ENCODE data around the gene KRT74.

The KRT74 gene

GRCh38 chr12:52573743-52574142 lies at the start of gene KRT74:
Gene KRT74, minus strand, starts transcription at chr12:52573843. Its CDS starts 66 bp downstream, at chr12:52573777.
- no peak for DNase-seq (ENCODE audit: low read depth, low spot score)
- in situ Hi-C loops (cut with HindIII; ENCODE audit: low sequenced_read_pairs), result no loop called here
- H3K4me3 ChIP-seq (ENCODE audit: low read depth, low read length), result no peak within 1 kb of the TSS
- TF ChIP-seq CTCF (IDR thresholded peaks at IDR 0.05; ENCODE audit: low read depth, low read length), result no peak

DNA sequence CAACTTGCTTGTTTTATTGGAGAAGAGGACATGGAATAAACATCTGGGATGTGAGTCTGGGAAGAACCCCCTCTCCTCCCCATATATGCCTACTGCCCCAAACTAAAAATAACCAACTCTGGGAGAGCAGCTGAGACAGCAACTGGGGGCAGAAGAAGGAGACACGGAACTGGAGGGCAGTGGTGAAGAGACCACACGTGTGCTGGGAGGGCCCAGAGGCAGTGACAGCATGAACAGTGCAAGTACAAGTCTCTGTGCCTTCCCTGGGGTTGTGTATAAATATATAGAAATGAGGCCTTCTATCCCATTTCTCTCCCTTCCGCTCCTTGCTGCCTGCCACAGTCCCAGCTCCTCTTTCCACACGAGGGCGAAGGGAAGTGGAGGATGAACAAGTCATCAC lies 48.7 kb upstream of the KRT74 start:
- TF ChIP-seq CTCF (IDR thresholded peaks at IDR 0.05; ENCODE audit: low read depth, low read length), result no peak
- in situ Hi-C loops (cut with HindIII; ENCODE audit: low sequenced_read_pairs), result no loop called here
- DNase-seq (ENCODE audit: low read depth, low spot score), result no peak
- no peak overlapping the region for H3K4me3 ChIP-seq (ENCODE audit: low read depth, low read length)

DNA sequence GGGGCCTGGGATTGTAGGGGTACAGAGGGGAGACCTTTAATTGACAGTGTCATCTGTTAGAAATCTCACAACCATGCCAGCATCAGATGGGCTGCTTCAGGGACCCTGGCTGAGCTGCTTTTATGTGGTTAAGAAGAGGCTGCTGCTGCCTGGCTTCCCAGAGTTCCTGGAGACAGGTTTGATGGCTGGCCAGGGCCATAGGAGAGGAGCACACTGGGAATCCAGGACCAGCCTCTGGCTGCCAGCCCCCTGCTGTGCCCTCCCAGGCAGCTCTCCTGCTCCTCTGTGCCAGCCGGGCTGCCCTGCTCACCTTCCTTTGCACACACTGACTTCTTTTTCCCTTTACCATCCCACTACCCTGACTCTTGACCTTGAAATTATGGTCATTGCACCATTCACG lies 45.2 kb upstream of the KRT74 start:
- H3K4me3 ChIP-seq (ENCODE audit: low read depth, low read length), result no peak overlapping the region
- in situ Hi-C loops (cut with HindIII; ENCODE audit: low sequenced_read_pairs), result no loop called here
- TF ChIP-seq CTCF (IDR thresholded peaks at IDR 0.05; ENCODE audit: low read depth, low read length), result no peak
- DNase-seq (ENCODE audit: low read depth, low spot score), result no peak

DNA sequence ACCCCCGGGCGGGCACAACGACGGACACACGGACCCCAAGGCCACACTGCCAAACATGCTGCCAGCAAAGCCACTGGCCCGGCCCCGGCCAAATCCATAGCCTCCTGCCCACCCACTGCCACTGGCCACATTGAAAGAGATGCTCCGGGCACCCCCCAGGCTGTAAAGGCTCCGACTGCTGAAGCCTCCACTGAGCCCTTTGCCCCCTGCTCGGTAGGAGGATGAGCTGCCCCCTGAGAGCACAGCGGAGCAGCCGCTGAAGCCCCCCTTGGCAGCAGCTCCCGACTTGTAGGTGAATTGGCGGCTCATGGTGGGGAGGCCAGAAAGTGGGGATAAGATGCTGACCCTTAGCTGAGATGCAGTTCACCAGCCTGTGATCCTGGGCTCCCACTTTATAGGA lies 44.6 kb upstream of the KRT74 start, which contains the start of gene KRT73:
Gene KRT73, minus strand, starts transcription at position 344 of the 400 bp plus-strand sequence. Its CDS starts 35 bp downstream, at position 309.
- DNase-seq (ENCODE audit: low read depth, low spot score), result no peak
- in situ Hi-C loops (cut with HindIII; ENCODE audit: low sequenced_read_pairs), result no loop called here
- no peak for TF ChIP-seq CTCF (IDR thresholded peaks at IDR 0.05; ENCODE audit: low read depth, low read length)
- H3K4me3 ChIP-seq (ENCODE audit: low read depth, low read length), result no peak within 1 kb of the TSS

DNA sequence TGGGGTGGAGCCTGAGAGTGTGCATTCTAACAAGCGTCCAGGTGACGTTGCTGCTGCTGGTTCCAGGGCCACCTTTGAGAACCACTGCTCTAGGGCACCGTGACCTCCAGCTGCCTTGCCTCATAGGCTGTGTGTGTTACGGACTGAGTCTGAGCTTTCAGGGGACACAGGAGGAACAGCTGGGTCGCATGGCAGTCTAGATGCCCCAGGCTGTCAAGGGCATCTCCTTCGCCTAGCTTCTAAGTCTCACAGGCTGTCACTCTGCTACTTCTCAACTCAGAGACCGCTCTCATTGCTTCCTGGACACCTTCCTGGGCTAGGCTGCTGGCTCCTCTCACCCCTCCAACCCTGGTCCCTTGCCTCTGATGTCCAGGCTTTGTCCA lies 43.8 kb upstream of the KRT74 start:
- no peak for TF ChIP-seq CTCF (IDR thresholded peaks at IDR 0.05; ENCODE audit: low read depth, low read length)
- no peak for DNase-seq (ENCODE audit: low read depth, low spot score)
- in situ Hi-C loops (cut with HindIII; ENCODE audit: low sequenced_read_pairs), result no loop called here
- H3K4me3 ChIP-seq (ENCODE audit: low read depth, low read length), result no peak overlapping the region

- no peak for DNase-seq (ENCODE audit: low read depth, low spot score)
- no peak for TF ChIP-seq CTCF (IDR thresholded peaks at IDR 0.05; ENCODE audit: low read depth, low read length)
- no peak overlapping the region for H3K4me3 ChIP-seq (ENCODE audit: low read depth, low read length)
- in situ Hi-C loops (cut with HindIII; ENCODE audit: low sequenced_read_pairs), result no loop called here
Observed at GRCh38 chr12:52616680-52617402, 43.2 kb upstream of the KRT74 start.
